CD4-positive, alpha-beta T cell treated with Interferon alpha-2 for 1 hour (primary cell): ENCODE measurements around the gene AADAC.
A peak's percentile ranks its signal among the peaks of the same experiment; 100 is the strongest.
"Not testable (repeated sequence)": the region's sequence is repeated elsewhere in the genome, so short reads cannot be mapped to it uniquely, and the experiment has no call there.

Source experiments
- DNase-seq, 2 donors: peaks; one replicate each; pipeline ENCODE4 v3.0.0-alpha.2; 2020 to 2022

AADAC gene

GRCh38 chr3:151859233-151859673 lies 45.3 kb downstream of the AADAC start:
- no peak for DNase-seq

- DNase-seq = no peak
These were observed 46.0 kb downstream of the AADAC start for GRCh38 chr3:151859905-151860304.

GRCh38 chr3:151863611-151864010 lies 49.7 kb downstream of the AADAC start:
- no peak for DNase-seq

- no peak for DNase-seq
These were observed 50.6 kb downstream of the AADAC start for GRCh38 chr3:151864423-151865101.

- no peak for DNase-seq
These were observed 52.9 kb downstream of the AADAC start for GRCh38 chr3:151866711-151867410.

GRCh38 chr3:151867666-151868065 lies 53.8 kb downstream of the AADAC start:
- no peak for DNase-seq

- no peak for DNase-seq
These were observed 55.3 kb downstream of the AADAC start for GRCh38 chr3:151869181-151869580.

- peak; percentile 26 to 58 for DNase-seq
These were observed 57.9 kb downstream of the AADAC start for GRCh38 chr3:151871639-151872468.

- no peak for DNase-seq
These were observed 59.5 kb downstream of the AADAC start, which contains the start of gene SUCNR1 for GRCh38 chr3:151873398-151873797. Gene SUCNR1 (plus strand): TSS chr3:151873643. CDS start chr3:151879893, 6,250 bp downstream.

GRCh38 chr3:151874079-151874478 lies 60.2 kb downstream of the AADAC start:
- not testable (repeated sequence) for DNase-seq

GRCh38 chr3:151875759-151876158 lies 61.8 kb downstream of the AADAC start:
- DNase-seq = peak in 1 of 2 donors; percentile 10

GRCh38 chr3:151877269-151877668 lies 63.4 kb downstream of the AADAC start:
- no peak for DNase-seq
